HCT116 (cell line): ENCODE data around the gene APOL6. TPM values are rescaled to one million over a fixed set of nuclear protein-coding genes. Genes with fewer than 3 reads are reported as not detected.

Experiments used
- ATAC-seq: fragments of 200-7000 bp; cut with Tn5 transposase; 2 replicates; pipeline ENCODE4 v1.9.1; 2020; ENCODE audit warnings: mild to moderate bottlenecking, moderate library complexity
- BruUV-seq: library from RNA; stranded (reverse); fragments of 400-500 nt; replicated peaks from 2 replicates; lab custom pipeline; 2021; lab: Mats Ljungman, UMichigan
- CTCF ChIA-PET: fragments of 300-600 bp; sonication (Branson Sonifier 250); formaldehyde crosslinking; loops from one replicate; lab custom pipeline; 2021; ENCODE audit warnings: antibody characterized with exemption; lab: Charles Lee
- POLR2A ChIA-PET: fragments of 300-600, 350-600 bp; sonication (Branson Sonifier 250); formaldehyde crosslinking; loops from one replicate; lab custom pipeline; 2021; ENCODE audit warnings: antibody characterized with exemption; lab: Charles Lee
- RAD21 ChIA-PET, 2 experiments: fragments of 300-600 bp; sonication (Branson Sonifier 250); formaldehyde crosslinking; loops; one replicate each; lab custom pipeline; 2023; ENCODE audit warnings: low total read pairs in 2 of 2; ENCODE audit not compliant: uncharacterized antibody in 2 of 2, unreplicated experiment in 2 of 2, low non-redundant PET in 1 of 2; lab: Charles Lee
- DNase-seq: peaks from one replicate; pipeline ENCODE4 v3.0.0-alpha.2; 2010; ENCODE audit warnings: low read depth, low spot score
- H2AFZ ChIP-seq: fragments of 200-600 bp; shearing (Covaris generic), sonication (generic); 2 replicates; pipeline ENCODE4 v1.6.1; 2017; ENCODE audit warnings: low read depth, mixed run types, mixed read lengths, antibody characterized with exemption, low read length; ENCODE audit not compliant: poor library complexity, severe bottlenecking
- H3K27ac ChIP-seq: 2 replicates; pipeline ENCODE4 v1.5.1; 2012; ENCODE audit warnings: low read depth, low read length
- H3K27me3 ChIP-seq: fragments of 200-600 bp; sonication (generic); 2 replicates; pipeline ENCODE4 v1.6.1; 2016; ENCODE audit warnings: mixed run types, low read length, mixed read lengths; ENCODE audit not compliant: insufficient read depth
- H3K36me3 ChIP-seq, 2 experiments: fragments of 200-500 bp in 1 of 2; fragments of 200-600 bp in 1 of 2; sonication (Bioruptor generic) in 1 of 2; sonication (generic) in 1 of 2; 2 replicates each; pipeline versions ENCODE4 v1.5.1 to v1.6.1; 2014 to 2016; ENCODE audit warnings: low read length in 2 of 2, inconsistent platforms in 1 of 2, mixed read lengths in 1 of 2, mixed run types in 1 of 2; ENCODE audit not compliant: insufficient read depth in 2 of 2, control insufficient read depth in 1 of 2
- H3K4me1 ChIP-seq, 2 experiments: fragments of 200-600 bp in 1 of 2; sonication (generic) in 1 of 2; 2 replicates each; pipeline versions ENCODE4 v1.5.1 to v1.6.1; 2012 to 2017; ENCODE audit warnings: low read length in 2 of 2, inconsistent platforms in 1 of 2, mild to moderate bottlenecking in 1 of 2, mixed read lengths in 1 of 2, mixed run types in 1 of 2, moderate library complexity in 1 of 2; ENCODE audit not compliant: insufficient read depth in 2 of 2, control insufficient read depth in 1 of 2
- H3K4me2 ChIP-seq: fragments of 200-600 bp; sonication (generic); 2 replicates; pipeline ENCODE4 v1.6.1; 2017; ENCODE audit warnings: mixed run types, low read length, mixed read lengths
- H3K4me3 ChIP-seq, 2 experiments: fragments of 200-600 bp in 1 of 2; sonication (generic) in 1 of 2; replicated peaks in 1 of 2; 2 replicates each; pipeline ENCODE4 v1.5.1; 2011 to 2016; ENCODE audit warnings: low read length in 2 of 2, control low read depth in 1 of 2, low read depth in 1 of 2, mild to moderate bottlenecking in 1 of 2, mixed read lengths in 1 of 2, mixed run types in 1 of 2
- H3K79me2 ChIP-seq: fragments of 200-600 bp; sonication (generic); 2 replicates; pipeline ENCODE4 v1.6.1; 2017; ENCODE audit warnings: mild to moderate bottlenecking, mixed run types, low read length, moderate library complexity, mixed read lengths; ENCODE audit not compliant: insufficient read depth
- H3K9ac ChIP-seq: fragments of 200-600 bp; sonication (generic); 2 replicates; pipeline ENCODE4 v1.6.1; 2016; ENCODE audit warnings: low read length, mixed read lengths
- H3K9me2 ChIP-seq: fragments of 200-600 bp; sonication (generic), shearing (Covaris generic); 2 replicates; pipeline ENCODE4 v1.6.1; 2017; ENCODE audit warnings: mixed run types, mild to moderate bottlenecking, moderate library complexity; ENCODE audit not compliant: insufficient read depth
- H3K9me3 ChIP-seq, 2 experiments: fragments of 200-500 bp in 1 of 2; fragments of 200-600 bp in 1 of 2; sonication (Bioruptor generic) in 1 of 2; sonication (generic) in 1 of 2; 2 replicates each; pipeline ENCODE4 v1.6.1; 2014 to 2017; ENCODE audit warnings: low read length in 2 of 2, mixed read lengths in 2 of 2, inconsistent platforms in 1 of 2, low read depth in 1 of 2, mild to moderate bottlenecking in 1 of 2, mixed run types in 1 of 2, moderate library complexity in 1 of 2; ENCODE audit not compliant: control insufficient read depth in 1 of 2, insufficient read depth in 1 of 2
- H4K20me1 ChIP-seq: fragments of 200-600 bp; sonication (generic), shearing (Covaris generic); 2 replicates; pipeline ENCODE4 v1.6.1; 2017; ENCODE audit warnings: mixed run types, mild to moderate bottlenecking, moderate library complexity; ENCODE audit not compliant: insufficient read depth
- CBX3 ChIP-seq: IDR thresholded peaks from 2 replicates; pipeline ENCODE4 v1.6.1; 2012; ENCODE audit warnings: low read depth
- EZH2 ChIP-seq: fragments of 200-600 bp; sonication (generic); IDR thresholded peaks from 2 replicates; pipeline ENCODE4 v1.6.1; 2017; ENCODE audit warnings: antibody characterized with exemption, mixed run types
- EZH2phosphoT487 ChIP-seq: fragments of 200-600 bp; IDR thresholded peaks from 2 replicates; pipeline ENCODE4 v1.6.1; 2018; ENCODE audit warnings: antibody characterized with exemption, borderline replicate concordance
- FOSL1 ChIP-seq: IDR thresholded peaks from 2 replicates; pipeline ENCODE4 v1.6.1; 2012; ENCODE audit warnings: low read depth
- JUND ChIP-seq: IDR thresholded peaks from 2 replicates; pipeline ENCODE4 v1.6.1; 2012
- POLR2A ChIP-seq: IDR thresholded peaks from 2 replicates; pipeline ENCODE4 v1.7.0; 2011; ENCODE audit warnings: borderline replicate concordance; ENCODE audit not compliant: insufficient read depth, insufficient read length; ENCODE audit errors: extremely low read depth
- POLR2AphosphoS5 ChIP-seq: IDR thresholded peaks from 2 replicates; pipeline ENCODE4 v1.6.1; 2011; ENCODE audit warnings: mild to moderate bottlenecking, low read depth, low read length, moderate library complexity
- RAD21 ChIP-seq: IDR thresholded peaks from 2 replicates; pipeline ENCODE4 v1.6.1; 2012; ENCODE audit warnings: low read depth, mild to moderate bottlenecking
- SP1 ChIP-seq: IDR thresholded peaks from 2 replicates; pipeline ENCODE4 v1.6.1; 2012; ENCODE audit warnings: low read depth
- TCF7L2 ChIP-seq: IDR thresholded peaks from 2 replicates; pipeline ENCODE4 v1.7.0; 2011; ENCODE audit warnings: borderline replicate concordance, inconsistent platforms; ENCODE audit not compliant: insufficient read depth, insufficient read length; ENCODE audit errors: extremely low read depth
- YY1 ChIP-seq: IDR thresholded peaks from 2 replicates; pipeline ENCODE4 v1.6.1; 2011; ENCODE audit warnings: low read length, low read depth, moderate library complexity, mild to moderate bottlenecking; ENCODE audit not compliant: insufficient replicate concordance; ENCODE audit errors: extremely low read depth
- ZFX ChIP-seq: fragments of 450-650 bp; IDR thresholded peaks from 2 replicates; pipeline ENCODE4 v1.6.1; 2017
- intact Hi-C: fragments of 100-400 bp; cut with micrococcal nuclease; formaldehyde crosslinking; loops from 2 replicates; pipeline ENCODE4 v1.10.0; 2022
- total RNA-seq: library from RNA; stranded (reverse); gene quantifications from one replicate; pipeline ENCODE4 v1.2.1, GENCODE V29; 2021; ENCODE audit not compliant: unreplicated experiment
- TF ChIP-seq, protein P1 (sequence below), 3 experiments: fragments of 200-600 bp in 1 of 3; sonication (generic) in 1 of 3; IDR thresholded peaks in 2 of 3; conservative IDR thresholded peaks in 1 of 3; 2 replicates each; pipeline ENCODE4 v1.5.1; 2012 to 2017; ENCODE audit warnings: low read depth in 2 of 3, low read length in 2 of 3, antibody characterized with exemption in 1 of 3, borderline replicate concordance in 1 of 3, control low read depth in 1 of 3, mild to moderate bottlenecking in 1 of 3, mixed read lengths in 1 of 3, mixed run types in 1 of 3, moderate library complexity in 1 of 3; ENCODE audit not compliant: insufficient read depth in 1 of 3
- TF ChIP-seq, protein P2 (sequence below): IDR thresholded peaks from 2 replicates; pipeline ENCODE4 v1.6.1; 2012
- TF ChIP-seq, protein P3 (sequence below): IDR thresholded peaks from 2 replicates; pipeline ENCODE4 v1.6.1; 2012

The APOL6 gene
- total RNA-seq, 1 experiment from 2014 or later, result 0.84 TPM

DNA sequence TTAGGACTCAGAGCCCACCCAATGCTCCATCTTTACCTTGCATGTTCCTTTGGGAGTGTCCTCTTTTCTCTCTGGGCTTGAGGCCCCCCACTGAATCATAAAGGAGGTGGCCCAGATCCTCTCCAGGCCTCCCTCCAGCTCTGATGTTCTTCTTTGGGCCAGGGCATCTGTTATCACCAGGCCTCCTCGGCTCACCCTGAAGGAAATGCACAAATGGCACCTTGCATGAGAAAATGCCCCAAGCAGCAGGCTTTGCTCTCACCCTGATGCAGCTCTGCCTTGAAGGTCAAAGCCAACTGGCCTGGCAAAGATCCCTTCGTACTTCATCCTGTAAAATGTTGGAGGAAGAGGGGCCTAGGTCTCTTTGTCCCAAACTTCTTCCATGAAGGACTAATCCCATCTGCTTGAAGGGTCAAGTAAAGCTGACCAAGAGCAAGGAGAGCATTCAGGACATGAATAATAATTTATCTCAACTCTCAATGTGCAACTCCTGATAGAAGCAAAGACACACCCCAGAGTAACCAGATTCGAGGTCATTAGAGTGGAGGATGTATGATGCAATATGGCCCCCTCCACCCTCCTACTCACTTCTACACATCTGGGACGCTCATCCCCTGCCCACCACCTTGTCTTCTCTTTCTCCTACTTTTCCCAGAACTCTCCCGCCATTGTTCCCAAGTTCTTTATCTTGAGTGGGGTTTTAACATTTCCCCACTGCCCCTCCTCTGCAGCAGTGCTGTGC is 9.5 kb downstream of the APOL6 start:
- intact Hi-C loops, result no loop called here
- H3K9ac ChIP-seq, result no peak overlapping the region
- no peaks in the 10 kb centered on the region for H3K27me3 ChIP-seq
- DNase-seq (no peak), ATAC-seq (no peak)
- H3K9me3 ChIP-seq, result no peaks in the 10 kb centered on the region
- H3K36me3 ChIP-seq, result no peaks in the 10 kb centered on the region
- no peaks in the 10 kb centered on the region for H3K9me2 ChIP-seq
- ChIA-PET CTCF (no interaction called here), POLR2A (no interaction called here), RAD21 (no interaction called here)
- BruUV-seq, result no TSS peak
- H3K4me3 ChIP-seq, result no peak overlapping the region
- no peaks in the 10 kb centered on the region for H3K79me2 ChIP-seq
- no peaks in the 10 kb centered on the region for H3K4me1 ChIP-seq
- no peak overlapping the region for H3K27ac ChIP-seq
- H3K4me2 ChIP-seq, result no peak overlapping the region
- TF ChIP-seq ZFX (no peak), SP1 (no peak), TCF7L2 (no peak), RAD21 (no peak), EZH2 (no peak), POLR2A (no peak), FOSL1 (no peak), POLR2AphosphoS5 (no peak), CBX3 (no peak), JUND (no peak), YY1 (no peak), EZH2phosphoT487 (no peak)
- TF ChIP-seq, protein P1, sequence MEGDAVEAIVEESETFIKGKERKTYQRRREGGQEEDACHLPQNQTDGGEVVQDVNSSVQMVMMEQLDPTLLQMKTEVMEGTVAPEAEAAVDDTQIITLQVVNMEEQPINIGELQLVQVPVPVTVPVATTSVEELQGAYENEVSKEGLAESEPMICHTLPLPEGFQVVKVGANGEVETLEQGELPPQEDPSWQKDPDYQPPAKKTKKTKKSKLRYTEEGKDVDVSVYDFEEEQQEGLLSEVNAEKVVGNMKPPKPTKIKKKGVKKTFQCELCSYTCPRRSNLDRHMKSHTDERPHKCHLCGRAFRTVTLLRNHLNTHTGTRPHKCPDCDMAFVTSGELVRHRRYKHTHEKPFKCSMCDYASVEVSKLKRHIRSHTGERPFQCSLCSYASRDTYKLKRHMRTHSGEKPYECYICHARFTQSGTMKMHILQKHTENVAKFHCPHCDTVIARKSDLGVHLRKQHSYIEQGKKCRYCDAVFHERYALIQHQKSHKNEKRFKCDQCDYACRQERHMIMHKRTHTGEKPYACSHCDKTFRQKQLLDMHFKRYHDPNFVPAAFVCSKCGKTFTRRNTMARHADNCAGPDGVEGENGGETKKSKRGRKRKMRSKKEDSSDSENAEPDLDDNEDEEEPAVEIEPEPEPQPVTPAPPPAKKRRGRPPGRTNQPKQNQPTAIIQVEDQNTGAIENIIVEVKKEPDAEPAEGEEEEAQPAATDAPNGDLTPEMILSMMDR (IDR thresholded peaks at IDR 0.05 in 2 of 3, conservative IDR thresholded peaks at IDR 0.05 in 1 of 3; ENCODE audit: borderline replicate concordance in 1 of 3, insufficient read depth in 1 of 3, low read depth in 2 of 3, low read length in 2 of 3), result no peak
- TF ChIP-seq, protein P2, sequence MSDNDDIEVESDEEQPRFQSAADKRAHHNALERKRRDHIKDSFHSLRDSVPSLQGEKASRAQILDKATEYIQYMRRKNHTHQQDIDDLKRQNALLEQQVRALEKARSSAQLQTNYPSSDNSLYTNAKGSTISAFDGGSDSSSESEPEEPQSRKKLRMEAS, result no peak
- TF ChIP-seq, protein P3, sequence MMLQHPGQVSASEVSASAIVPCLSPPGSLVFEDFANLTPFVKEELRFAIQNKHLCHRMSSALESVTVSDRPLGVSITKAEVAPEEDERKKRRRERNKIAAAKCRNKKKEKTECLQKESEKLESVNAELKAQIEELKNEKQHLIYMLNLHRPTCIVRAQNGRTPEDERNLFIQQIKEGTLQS, result no peak
- TF ChIP-seq, all 23 proteins: peak for 0
- Histone ChIP-seq H4K20me1 (no peaks in the 10 kb centered on the region), H2AFZ (no peak overlapping the region)
